ENCODE results near the gene CEL.
"Not testable (repeated sequence)": the region's sequence is repeated elsewhere in the genome, so short reads cannot be mapped to it uniquely, and the experiment has no call there.

Gene CEL

GRCh38 chr9:133086212-133086860 lies 24.6 kb downstream of the CEL start:
- DNase-seq (ENCODE audit: low read depth) = not testable (repeated sequence)

DNA sequence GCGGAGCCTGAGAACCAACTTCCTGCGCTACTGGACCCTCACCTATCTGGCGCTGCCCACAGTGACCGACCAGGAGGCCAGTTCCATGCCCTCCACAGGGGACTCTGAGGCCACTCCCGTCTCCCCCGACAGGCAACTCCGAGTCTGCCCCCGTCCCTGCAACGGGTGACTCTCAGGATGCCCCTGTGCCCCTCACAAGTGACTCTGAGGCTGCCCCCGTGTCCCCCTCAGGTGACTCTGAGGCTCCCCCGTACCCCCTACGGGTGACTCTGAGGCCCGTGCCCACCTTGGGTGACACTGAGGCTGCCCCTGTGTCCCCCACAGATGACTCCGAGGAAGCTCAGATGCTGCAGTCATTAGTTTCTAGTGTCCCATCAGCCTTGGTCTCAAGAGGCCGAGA lies 25.1 kb downstream of the CEL start:
- no peak for DNase-seq (ENCODE audit: low read depth)

GRCh38 chr9:133087429-133088145 lies 25.8 kb downstream of the CEL start:
- no peak for DNase-seq (ENCODE audit: low read depth)

DNA sequence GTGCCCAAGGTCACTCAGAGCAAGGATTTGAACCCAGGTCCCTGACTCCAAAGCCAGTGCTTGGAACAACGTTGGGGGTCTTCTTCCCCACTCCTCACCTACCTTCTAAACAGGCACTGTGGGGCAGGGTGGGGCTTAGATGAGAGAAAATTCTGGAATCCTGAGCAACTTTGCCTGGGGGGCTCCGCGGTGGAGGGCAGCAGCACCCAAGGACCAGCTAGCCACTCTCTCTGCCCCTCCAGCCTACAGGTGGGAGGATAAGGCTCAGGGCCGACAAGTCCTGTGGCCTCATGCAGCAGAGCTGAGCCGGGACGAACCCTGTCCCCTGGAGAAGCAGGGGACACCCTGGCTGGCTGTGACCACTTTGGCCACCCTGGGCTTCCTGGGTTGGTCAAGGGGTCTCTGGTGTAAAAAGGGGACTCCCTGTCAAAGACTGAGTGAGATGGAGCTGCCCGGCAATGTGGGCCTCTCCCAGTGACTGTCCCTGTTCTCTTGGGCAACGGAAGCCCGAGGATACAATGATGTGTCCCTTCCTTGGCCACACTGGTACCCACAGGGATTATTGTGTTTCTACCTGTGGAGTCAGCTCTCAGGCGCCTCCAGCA lies 26.5 kb downstream of the CEL start:
- no peak for DNase-seq (ENCODE audit: low read depth)

- DNase-seq (ENCODE audit: low read depth) = no peak
Observed at GRCh38 chr9:133088756-133089155, 27.0 kb downstream of the CEL start.

GRCh38 chr9:133089271-133089671 lies 27.5 kb downstream of the CEL start:
- no peak for DNase-seq (ENCODE audit: low read depth)

DNA sequence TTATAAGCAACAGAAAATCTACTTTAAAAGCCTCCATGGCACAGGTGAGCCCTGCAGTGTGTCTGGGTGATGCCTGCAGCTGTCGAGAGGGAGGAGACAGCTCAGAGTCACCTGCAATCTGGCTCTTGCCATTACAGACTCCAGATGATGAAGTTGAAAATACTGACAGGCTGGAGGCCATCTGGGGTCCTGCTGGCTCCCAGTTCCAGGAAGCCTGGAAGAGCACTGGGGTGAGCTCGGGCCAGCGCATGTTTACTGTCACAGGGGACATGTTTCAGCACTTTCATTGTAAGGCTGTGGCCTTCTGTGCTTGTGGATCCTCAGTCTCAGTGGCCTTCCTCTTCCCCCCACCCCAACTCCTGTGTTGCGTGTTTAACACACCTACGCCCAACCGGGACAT lies 28.4 kb downstream of the CEL start:
- DNase-seq (ENCODE audit: low read depth) = no peak

- DNase-seq (ENCODE audit: low read depth) = no peak
Observed at GRCh38 chr9:133090752-133091385, 29.1 kb downstream of the CEL start.

DNA sequence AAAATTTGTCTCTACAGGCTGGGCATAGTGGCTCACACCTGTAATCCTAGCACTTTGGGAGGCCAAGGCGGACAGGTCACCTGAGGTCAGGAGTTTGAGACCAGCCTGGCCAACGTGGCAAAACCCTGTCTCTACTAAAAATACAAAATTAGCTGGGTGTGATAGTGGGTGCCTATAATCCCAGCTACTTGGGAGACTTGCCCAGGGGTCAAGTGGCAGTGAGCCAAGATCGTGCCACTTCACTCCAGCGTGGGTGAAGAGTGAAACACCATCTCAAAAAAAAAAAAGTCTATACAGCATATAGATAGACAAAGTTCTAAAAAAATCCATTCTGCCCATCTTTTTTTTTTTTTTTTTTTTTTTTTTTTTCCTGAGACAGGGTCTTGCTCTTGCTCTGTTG lies 32.6 kb downstream of the CEL start:
- not testable (repeated sequence) for DNase-seq (ENCODE audit: low read depth)

GRCh38 chr9:133094842-133095393 lies 33.1 kb downstream of the CEL start:
- DNase-seq (ENCODE audit: low read depth) = no peak

DNA sequence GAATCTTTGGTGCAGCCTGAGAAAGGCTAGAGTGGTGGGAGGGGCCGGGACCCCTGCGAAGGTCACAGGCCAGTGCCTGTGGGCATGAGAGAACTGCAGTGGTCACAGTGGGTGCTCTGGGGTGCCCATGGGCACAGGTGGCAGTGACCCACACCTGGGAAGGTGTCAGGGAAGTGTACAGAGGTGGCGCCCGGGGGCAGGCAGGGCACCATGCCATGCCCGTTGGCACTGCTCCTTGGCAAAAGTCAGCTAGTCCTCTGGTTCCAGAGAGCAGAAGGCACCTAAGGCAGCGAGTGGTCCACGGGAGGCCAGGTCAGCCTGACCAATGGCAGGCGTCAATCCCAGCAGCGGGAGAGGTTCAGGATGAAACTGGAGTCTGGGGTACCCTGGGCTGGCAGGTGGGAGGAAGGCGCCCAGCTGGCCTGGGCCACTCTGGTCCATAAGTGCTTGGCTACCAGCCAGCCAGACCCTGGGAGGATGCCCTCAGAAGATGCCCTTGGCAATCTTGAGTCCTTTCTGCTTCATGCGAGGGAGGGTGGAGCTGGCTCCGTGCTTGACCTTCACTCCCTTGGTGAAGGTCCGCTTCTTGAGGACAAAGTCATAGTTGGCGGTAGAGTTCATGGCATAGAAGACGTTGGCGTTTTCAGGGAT lies 36.4 kb downstream of the CEL start:
- DNase-seq (ENCODE audit: low read depth) = no peak

DNA sequence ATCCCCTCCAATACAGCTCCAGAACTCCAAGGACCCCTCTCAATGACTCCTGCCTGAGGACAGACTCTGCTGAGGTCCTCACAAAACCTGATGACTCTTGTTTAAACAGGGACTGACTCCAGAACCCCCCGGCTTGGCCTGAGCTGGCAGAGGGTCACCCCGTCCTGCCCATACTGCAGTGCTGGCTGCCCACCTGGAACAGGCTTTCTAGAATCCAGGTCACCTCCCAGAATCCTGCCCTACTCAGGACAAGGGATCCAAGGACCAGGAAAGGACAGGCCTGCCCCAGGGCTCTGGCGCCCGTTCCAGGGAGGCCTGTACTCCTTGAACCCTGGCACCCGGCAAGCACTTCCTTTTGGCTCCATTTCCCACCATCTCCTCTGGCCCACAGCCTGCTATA lies 37.1 kb downstream of the CEL start:
- no peak for DNase-seq (ENCODE audit: low read depth)

DNA sequence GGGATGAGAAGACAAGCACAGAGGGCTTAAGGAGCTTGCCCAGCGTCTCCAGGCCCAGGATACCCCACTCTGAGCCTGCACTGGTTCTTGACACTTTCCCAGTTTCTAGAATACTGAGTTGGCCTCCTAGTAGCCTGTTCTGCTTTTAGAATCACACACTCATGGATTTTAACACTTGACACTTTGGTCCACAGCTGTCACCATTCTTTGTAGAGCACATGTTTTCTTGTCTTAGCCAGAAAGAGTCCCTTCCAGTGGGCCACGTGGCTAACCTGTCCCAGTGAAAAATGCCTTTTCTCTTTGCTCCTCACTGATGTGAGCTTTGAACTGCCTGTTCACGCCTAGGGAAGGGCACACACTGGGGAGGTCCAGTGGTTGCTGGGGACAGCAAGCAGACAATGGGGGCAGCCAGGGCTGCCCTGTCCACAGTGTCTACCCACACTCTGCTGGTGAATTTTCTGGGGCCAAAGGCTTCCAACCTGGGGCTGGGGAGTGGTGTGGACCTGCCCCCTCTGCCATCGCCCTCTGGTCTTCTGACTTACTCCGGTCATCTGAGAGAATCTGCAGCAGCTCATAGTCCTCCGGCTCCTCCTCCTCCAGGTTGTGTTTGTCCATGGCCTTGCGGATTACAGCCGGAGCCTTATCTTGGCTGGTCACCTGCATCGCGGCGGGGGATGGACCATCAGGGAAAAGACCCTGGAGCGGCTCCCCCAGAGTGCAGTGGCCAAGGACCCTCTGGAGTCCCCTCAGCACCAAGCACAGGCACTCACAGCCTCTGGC lies 38.1 kb downstream of the CEL start:
- DNase-seq (ENCODE audit: low read depth) = no peak

DNA sequence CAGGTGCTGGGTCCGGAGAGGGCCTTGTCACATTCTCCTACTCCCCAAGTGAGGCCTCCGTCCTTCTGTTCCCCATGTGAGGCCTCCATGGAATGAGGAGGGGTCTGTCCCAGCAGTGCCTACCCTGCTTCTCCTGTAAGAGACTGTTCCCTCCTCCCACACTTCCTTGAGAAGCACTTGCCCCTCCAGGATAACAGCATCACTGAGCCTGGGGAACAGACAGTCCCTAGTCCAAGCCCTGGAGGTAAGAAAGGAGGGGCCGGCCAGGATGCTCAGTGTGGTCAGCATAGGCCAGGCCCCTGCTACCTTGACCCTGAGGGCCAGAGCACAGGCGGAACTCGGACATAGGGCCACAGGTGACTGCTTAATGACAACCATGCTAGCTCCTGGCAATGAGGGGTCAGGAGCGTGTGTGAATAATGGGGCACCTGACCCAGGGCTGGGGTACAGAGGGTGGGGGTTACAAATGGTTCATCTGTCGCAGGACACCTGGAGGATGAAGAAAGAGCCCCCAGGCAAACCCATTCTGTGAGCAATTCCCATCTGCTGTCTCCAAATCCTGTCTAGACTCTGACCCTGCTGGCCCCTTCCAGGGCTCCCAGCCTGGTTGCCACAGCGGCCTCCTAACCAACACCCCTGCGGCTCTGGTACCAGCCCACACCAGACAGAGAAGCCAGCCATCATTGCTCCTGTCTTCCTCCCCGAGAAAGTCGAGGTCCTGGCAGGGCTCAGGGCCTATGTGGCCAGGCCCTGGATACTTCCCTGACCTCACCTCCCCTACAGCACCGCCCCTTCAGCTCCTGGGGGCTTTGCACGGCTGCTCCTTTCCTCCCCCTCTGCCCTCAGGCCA lies 39.0 kb downstream of the CEL start:
- no peak for DNase-seq (ENCODE audit: low read depth)

DNA sequence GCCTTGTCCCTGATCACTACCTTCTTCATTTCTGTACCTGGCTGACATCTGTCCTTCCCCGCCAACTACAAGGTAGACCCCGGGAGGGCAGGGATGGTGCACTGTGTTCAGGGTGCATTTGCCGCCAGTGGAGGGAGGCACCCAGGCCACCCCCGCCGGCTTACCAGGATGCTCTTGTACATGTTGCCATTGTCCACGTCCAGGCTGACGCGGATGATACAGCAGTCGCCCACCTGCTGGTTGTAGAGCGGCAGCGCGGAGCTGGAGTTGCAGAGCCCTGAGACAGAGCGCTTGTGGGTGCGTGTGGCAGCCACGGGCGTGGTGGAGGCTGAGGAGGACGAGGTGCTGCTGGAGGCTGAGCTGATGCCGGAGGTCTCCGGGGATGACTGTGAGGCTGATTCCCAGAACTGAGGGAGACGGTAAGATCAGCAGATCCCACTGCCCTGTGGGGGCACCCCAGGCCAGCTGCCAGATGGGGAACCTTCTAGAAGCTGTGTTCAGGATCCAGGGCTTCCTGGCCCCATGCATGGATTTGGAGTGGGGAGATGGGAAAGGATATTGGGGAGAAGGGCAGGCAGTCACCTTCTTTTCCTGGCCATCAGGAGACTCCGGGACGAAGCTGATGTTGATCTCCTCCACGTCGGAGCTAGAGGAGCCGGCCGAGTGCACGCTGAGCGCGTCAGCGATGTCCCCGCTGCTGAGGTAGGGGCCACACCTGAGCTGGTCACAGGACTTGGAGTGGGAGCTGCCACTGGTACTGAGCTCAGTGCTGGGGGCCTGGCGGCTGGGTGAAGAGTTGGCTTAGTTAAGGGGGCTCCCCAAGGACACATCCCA lies 39.8 kb downstream of the CEL start:
- no peak for DNase-seq (ENCODE audit: low read depth)

DNA sequence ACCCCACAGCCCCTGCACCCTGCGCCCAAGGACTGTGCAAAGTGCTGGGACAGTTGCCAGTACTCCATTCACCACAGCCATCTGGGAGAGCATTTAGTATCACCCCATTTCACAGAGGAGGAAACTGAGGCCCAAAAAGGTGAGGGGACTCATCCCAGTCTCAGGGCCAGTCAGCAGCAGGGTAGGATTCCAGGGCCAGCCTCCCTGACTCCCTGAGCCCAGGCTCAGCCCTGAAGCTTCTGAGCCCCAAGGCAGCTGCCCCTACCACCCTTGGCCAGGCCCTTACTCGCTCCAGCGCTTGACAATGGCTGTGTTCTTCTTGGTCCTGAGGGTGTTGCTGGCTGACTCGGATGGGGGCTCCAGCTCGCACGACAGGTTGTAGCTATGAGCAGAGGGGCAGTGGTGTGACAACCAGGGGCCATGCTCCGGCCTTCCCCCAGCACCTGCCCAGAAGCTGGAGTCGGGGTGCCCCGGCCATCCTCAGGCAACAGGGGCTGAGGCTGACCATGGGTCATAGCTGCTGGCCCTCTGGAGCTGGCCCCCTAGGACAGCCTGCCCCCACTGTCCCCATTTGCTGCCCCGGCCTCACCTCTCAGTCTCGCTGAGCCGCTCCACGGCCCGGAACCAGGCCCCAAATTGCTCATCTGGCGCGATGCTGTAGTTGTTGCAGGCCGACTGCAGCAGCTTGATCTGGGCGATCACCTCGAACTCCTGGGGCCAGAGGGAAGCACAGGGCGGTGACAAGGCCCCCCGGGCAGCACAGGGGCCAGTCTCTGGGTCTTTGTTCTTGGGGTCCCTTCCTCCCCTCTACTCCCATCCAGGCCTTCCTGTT lies 40.6 kb downstream of the CEL start:
- no peak for DNase-seq (ENCODE audit: low read depth)

- no peak for DNase-seq (ENCODE audit: low read depth)
Observed at GRCh38 chr9:133103183-133103986, 41.6 kb downstream of the CEL start.
